ENCODE measurements around the gene B4GALNT4. TPM values are rescaled to one million over a fixed set of nuclear protein-coding genes. Genes with fewer than 3 reads are reported as not detected.

The B4GALNT4 gene
- total RNA-seq, 1 experiment from 2014 or later = not detected

DNA sequence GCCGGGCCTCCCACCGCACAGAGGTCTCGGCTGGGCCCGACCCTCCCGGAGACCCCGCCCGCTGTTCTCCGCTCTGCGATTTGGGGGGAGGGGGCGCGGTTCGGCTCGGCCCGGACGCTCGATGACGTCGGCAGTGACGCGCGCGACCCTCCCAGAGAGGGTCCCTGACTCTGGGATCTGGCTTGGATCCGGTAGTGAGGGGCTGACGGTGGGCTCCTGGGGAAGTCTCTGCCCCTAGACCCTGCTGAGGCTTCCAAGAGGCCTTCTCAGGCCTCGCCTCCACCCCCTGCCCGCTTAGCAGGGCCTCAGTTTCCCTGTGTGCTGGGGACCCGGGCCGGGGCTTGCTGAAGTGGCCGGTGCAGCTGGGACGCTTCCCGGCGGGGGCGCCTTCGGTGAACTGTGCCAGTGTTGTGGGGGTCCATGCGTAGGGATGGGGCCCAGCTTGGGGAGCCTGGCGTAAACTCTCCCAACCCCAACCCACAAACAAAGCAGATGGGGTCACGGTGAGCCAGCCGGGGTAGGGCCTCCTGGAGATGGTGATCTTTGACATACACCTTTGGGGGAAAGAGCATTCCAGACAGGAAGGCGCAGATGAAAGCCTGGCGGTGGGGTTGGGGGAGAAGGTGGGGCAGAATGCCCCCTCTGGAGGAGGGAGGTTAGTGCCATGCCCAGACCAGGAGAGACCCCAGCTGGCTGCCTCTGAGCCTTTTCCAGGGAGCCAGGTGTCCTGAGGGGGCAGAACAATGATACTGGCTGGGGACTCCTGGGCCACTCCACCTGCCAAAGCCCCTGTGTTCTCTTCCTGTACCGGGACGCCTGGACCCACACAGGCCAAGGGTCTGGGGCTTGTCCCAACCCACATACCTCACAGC lies 1.0 kb downstream of the B4GALNT4 start:
- no peak overlapping the region for H3K27ac ChIP-seq
- peaks cover 52% of the 10 kb centered on the region for H3K27me3 ChIP-seq (replicated peaks)
- no peaks in the 10 kb centered on the region for H3K9me3 ChIP-seq (replicated peaks)
- H3K4me3 ChIP-seq = no peak overlapping the region
- no peaks in the 10 kb centered on the region for H3K4me1 ChIP-seq (replicated peaks)
- H3K36me3 ChIP-seq = no peaks in the 10 kb centered on the region
- no peak for DNase-seq (ENCODE audit: low read depth in 1 of 2, low spot score in 2 of 2)

DNA sequence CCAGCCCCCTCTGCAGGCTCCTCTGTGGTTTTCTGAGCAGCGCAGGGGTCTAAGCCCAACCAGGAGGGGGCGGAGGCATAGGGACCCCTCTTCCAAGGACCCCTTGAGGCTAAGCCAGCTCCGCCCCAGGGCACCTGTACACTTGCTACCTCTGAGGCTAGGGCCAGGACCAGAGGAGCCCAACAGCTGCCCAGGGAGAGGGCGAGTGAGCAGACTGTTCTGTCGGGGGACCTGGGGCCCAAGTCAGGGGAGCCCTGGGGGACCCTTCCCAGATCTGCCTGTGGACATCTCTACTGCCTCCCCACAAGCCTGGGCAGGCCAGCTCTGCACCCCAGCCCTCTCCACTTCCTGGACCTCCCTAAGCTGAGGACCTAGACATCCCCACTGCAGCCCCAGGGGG lies 1.8 kb downstream of the B4GALNT4 start:
- H3K27me3 ChIP-seq (replicated peaks) = peaks cover 46% of the 10 kb centered on the region
- no peak for DNase-seq (ENCODE audit: low read depth in 1 of 2, low spot score in 2 of 2)
- H3K36me3 ChIP-seq = no peaks in the 10 kb centered on the region
- no peak overlapping the region for H3K4me3 ChIP-seq
- H3K9me3 ChIP-seq (replicated peaks) = no peaks in the 10 kb centered on the region
- no peak overlapping the region for H3K27ac ChIP-seq
- no peaks in the 10 kb centered on the region for H3K4me1 ChIP-seq (replicated peaks)

DNA sequence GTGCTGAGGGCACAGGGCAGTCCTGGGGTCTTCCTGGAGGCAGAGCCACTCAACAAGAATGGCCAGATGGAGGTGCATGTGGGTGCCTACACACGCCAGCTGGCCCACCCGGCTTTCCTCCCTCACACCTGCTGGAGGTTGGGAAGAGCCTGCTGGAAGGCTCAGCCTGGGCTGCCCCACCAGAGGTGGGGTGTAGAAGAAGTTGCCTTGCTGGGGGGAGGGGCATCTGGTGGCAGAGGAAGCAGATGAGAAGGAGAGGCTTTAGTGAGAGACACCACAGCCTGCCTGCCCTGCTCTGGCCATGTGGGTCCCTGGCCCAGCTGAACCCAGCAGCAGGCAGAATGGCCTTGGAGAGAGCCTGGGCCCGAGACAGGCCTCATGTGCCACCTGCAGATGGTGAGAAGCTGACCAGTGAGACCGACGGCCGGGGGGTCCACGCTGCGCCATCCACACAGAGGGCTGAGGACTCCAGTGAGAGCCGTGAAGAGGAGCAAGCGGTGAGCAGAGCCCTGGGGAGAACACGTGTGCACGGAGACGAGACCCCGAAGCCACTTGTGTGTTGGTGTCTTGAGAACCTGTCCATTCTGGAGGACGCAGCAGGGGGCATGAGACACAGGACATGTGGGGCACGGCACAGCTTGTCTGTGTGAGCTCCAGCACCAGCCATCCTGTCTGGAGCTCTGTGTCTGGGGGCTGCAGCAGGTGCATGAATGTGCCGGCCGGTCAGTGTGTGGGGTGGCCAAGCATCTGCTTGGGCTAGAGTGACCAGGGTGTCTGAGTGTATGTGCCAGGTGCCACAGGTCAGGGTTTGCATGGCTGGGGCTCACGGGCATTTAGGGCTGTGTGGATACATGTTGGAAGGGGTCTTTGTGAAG lies 2.7 kb downstream of the B4GALNT4 start:
- no peaks in the 10 kb centered on the region for H3K4me1 ChIP-seq (replicated peaks)
- no peak overlapping the region for H3K4me3 ChIP-seq
- no peaks in the 10 kb centered on the region for H3K9me3 ChIP-seq (replicated peaks)
- no peak overlapping the region for H3K27ac ChIP-seq
- DNase-seq (ENCODE audit: low read depth in 1 of 2, low spot score in 2 of 2) = no peak
- H3K36me3 ChIP-seq = no peaks in the 10 kb centered on the region
- H3K27me3 ChIP-seq (replicated peaks) = peaks cover 40% of the 10 kb centered on the region

DNA sequence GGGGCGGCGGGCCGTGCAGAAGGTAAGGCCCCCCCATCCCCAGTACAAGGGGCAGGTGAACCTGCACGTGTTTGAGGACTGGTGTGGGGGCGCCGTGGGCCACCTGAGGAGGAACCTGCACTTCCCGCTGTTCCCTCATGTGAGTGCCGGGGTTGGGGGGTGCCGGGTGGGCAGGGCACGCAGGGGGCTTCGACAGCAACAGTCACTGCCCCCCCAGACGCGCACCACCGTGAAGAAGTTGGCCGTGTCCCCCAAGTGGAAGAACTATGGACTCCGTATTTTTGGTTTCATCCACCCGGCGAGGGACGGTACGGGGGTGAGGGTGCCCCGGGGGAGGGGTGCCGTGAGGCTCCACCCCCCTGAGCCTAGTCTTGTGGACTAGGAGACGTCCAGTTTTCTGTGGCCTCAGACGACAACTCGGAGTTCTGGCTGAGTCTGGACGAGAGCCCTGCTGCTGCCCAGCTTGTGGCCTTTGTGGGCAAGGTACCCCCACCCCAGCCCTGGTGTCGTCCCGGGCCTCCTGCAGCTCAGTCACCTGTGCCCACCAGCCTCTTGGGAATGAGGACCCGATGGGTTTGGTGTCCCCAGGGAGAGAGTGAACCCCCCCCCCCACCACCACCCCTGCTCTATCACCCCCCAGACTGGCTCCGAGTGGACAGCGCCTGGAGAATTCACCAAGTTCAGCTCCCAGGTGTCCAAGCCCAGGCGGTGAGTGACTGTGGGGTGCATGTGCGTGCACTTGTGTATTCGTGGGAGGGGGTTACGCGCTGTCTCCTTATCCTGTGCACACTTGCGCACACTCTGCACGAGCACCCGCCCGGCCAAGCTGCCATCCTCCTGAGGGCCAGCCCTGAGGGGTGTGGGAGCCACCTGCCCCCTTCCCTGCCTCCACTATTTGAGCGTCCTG lies 3.8 kb downstream of the B4GALNT4 start:
- Histone ChIP-seq H3K9me3 (replicated peaks) (no peaks in the 10 kb centered on the region), H3K36me3 (no peaks in the 10 kb centered on the region), H3K27me3 (replicated peaks) (peaks cover 32% of the 10 kb centered on the region), H3K27ac (no peak overlapping the region), H3K4me1 (replicated peaks) (no peaks in the 10 kb centered on the region), H3K4me3 (no peak overlapping the region)
- DNase-seq (ENCODE audit: low read depth in 1 of 2, low spot score in 2 of 2) = no peak

DNA sequence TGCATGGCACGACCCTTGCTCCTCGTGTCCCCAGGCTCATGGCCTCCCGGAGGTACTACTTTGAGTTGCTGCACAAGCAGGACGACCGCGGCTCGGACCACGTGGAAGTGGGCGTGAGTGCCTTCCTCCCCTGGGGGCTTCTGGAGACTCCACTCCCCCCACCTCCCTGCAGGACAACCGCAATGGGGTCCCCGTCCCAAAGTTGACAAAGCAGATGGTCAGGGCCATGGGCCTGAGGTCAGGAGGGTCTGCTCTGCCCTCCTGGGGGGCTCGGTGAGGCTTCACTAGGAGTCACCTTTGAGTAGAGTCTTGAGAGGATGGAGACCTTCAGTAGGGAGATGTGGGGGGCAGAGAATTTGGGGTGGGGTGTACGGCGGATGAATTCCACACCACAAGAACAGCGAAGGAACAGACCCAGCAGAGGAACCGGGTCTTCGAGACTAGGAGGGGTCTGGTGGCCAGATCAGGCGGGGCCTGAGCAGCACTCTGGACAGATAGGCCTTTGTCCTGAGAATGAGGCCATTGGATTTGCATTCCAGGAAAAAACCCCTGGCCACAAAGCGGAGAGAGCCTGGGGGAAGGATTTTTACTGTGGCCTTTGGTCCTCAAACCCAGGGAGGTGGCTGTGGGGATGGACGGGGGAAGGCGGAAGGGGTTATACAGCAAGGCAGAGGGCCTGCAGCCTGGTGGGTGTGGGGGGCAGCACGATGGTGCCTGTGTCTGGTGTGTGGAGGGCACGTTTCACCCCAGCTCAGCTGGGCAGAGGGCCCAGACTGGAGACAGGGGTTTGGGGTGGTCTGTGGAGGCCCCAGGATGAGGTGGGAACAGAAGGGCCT lies 4.6 kb downstream of the B4GALNT4 start:
- H3K27ac ChIP-seq = no peak overlapping the region
- H3K9me3 ChIP-seq (replicated peaks) = no peaks in the 10 kb centered on the region
- no peaks in the 10 kb centered on the region for H3K4me1 ChIP-seq (replicated peaks)
- no peaks in the 10 kb centered on the region for H3K36me3 ChIP-seq
- DNase-seq (ENCODE audit: low read depth in 1 of 2, low spot score in 2 of 2) = no peak
- H3K27me3 ChIP-seq (replicated peaks) = peaks cover 26% of the 10 kb centered on the region
- H3K4me3 ChIP-seq = no peak overlapping the region

DNA sequence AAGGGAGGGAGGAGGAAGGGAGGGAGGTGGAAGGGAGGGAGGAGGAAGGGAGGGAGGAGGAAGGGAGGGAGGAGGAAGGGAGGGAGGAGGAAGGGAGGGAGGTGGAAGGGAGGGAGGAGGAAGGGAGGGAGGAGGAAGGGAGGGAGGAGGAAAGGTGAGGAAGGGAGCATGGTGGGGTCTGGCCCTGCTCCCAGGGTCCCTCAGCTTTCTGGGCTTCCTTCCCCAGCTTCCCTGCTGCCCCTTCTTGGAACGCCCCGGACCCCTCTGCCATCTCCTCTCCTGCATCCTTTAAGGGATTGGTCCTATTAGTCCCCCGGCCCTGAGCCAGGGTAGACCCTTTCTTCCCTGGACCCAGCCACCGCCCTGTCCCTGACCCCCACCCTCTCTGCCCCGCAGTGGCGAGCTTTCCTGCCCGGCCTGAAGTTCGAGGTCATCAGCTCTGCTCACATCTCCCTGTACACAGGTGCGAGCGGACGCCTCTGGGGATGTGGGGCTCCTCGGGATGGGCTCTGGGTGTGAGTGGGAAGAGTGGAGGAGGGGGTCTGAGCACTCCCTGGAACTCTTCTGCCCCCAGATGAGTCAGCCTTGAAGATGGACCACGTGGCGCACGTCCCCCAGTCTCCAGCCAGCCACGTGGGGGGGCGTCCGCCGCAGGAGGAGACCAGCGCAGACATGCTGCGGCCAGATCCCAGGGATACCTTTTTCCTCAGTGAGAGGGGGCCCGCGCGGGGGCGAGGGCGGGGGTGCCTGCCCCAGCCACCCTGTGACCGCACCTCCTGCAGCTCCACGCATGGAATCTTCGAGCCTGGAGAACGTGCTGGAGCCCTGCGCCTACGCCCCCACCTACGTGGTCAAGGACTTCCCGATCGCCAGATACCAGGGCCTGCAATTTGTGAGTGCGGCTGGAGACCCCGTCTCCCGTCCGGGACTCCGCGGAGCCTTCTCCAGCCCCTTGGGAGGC lies 6.0 kb downstream of the B4GALNT4 start:
- Histone ChIP-seq H3K4me3 (no peak overlapping the region), H3K27me3 (replicated peaks) (peaks cover 21% of the 10 kb centered on the region), H3K36me3 (no peaks in the 10 kb centered on the region), H3K9me3 (replicated peaks) (no peaks in the 10 kb centered on the region), H3K4me1 (replicated peaks) (no peaks in the 10 kb centered on the region), H3K27ac (no peak overlapping the region)
- no peak for DNase-seq (ENCODE audit: low read depth in 1 of 2, low spot score in 2 of 2)

DNA sequence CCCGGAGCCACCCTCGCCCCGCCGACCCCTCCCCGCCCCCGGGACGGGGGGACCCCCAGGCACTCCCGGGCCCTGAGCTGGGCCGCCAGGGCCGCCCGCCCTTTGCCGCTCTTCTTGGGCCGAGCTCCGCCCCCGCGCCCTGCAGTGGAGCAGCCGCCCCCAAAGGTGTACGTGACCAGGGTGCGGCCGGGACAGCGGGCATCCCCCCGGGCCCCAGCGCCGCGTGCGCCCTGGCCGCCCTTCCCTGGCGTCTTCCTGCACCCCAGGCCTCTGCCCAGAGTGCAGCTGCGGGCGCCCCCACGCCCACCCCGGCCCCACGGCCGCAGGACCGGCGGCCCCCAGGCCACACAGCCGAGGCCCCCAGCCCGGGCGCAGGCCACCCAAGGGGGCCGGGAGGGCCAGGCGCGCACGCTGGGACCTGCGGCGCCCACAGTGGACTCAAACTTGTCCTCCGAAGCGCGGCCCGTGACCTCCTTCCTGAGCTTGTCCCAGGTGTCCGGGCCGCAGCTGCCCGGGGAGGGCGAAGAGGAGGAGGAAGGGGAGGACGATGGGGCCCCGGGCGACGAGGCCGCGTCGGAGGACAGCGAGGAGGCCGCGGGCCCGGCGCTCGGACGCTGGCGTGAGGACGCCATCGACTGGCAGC lies 7.4 kb downstream of the B4GALNT4 start:
- Histone ChIP-seq H3K27ac (no peak overlapping the region), H3K36me3 (no peaks in the 10 kb centered on the region)
- no peak for DNase-seq (ENCODE audit: low read depth in 1 of 2, low spot score in 2 of 2)

DNA sequence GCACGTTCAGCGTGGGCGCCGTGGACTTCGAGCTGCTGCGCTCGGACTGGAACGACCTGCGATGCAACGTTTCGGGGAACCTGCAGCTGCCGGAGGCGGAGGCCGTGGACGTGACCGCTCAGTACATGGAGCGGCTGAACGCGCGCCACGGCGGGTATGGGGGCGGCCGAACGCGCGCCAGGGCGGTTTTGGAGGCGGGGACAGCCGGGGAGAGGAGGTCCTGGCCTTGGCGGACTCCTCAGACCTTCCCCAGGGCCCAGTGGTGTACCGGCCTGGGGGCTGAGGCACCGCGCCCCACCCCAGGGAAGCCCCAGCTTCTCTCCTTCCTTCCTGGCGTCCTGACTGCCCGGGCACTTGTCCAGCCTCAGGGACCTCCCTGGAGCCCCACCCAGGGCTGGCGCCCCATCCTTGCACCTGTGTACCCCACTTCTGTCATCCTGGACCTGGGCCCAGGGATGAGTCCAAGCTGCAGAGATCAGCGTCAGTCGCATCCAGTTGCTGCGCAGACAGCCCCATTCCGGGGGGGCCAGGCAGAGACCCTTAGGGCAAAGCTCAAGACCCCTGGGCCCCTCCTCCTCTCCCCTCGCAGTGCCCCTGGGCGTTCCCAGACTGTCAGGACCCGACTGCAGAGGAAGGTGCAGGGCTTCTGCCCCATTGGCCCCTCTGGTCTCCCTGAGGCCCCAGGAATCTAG lies 8.0 kb downstream of the B4GALNT4 start:
- H3K36me3 ChIP-seq = no peaks in the 10 kb centered on the region
- DNase-seq (ENCODE audit: low read depth in 1 of 2, low spot score in 2 of 2) = no peak
- H3K27ac ChIP-seq = no peak overlapping the region
- no peaks in the 10 kb centered on the region for H3K9me3 ChIP-seq (replicated peaks)
- H3K27me3 ChIP-seq (replicated peaks) = peaks cover 1% of the 10 kb centered on the region; the same call in 1 of the 2 replicates
- no peaks in the 10 kb centered on the region for H3K4me1 ChIP-seq (replicated peaks)
- no peak overlapping the region for H3K4me3 ChIP-seq

More for the DNA sequence above, 7.4 kb downstream of the B4GALNT4 start:
- no peak overlapping the region for H3K4me3 ChIP-seq
- H3K27me3 ChIP-seq (replicated peaks) = peaks cover 8% of the 10 kb centered on the region
- H3K4me1 ChIP-seq (replicated peaks) = no peaks in the 10 kb centered on the region
- no peaks in the 10 kb centered on the region for H3K9me3 ChIP-seq (replicated peaks)

DNA sequence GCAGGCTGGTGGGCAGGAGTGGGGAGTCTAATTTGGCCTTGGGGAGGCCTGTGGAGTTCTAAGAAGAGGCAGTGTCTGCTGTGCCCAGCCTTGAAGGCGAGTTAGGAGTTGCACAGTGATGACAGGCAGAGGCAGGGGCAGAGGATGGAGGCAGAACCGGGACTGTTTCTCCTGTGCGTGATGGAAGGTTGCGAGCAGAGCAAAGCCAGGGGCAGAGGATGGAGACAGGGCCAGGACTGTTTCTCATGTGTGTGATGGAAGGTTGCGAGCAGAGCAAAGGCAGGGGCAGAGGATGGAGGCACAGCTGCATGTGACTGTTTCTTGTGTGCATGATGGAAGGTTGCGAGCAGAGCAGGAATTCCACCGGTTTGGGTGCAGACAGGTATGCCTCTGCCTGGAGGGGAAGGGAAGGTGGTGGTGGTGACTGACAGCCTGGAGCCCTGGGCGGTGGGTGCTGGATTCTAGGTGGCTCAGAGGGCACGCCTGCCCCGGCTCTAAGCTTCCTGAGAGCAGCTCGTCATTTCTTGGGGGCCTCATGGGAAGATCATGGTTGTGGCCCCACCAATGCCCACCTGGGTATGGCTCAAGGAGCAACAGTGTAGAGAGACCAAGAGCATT lies 8.7 kb downstream of the B4GALNT4 start:
- Histone ChIP-seq H3K4me3 (no peak overlapping the region), H3K4me1 (replicated peaks) (no peaks in the 10 kb centered on the region)

DNA sequence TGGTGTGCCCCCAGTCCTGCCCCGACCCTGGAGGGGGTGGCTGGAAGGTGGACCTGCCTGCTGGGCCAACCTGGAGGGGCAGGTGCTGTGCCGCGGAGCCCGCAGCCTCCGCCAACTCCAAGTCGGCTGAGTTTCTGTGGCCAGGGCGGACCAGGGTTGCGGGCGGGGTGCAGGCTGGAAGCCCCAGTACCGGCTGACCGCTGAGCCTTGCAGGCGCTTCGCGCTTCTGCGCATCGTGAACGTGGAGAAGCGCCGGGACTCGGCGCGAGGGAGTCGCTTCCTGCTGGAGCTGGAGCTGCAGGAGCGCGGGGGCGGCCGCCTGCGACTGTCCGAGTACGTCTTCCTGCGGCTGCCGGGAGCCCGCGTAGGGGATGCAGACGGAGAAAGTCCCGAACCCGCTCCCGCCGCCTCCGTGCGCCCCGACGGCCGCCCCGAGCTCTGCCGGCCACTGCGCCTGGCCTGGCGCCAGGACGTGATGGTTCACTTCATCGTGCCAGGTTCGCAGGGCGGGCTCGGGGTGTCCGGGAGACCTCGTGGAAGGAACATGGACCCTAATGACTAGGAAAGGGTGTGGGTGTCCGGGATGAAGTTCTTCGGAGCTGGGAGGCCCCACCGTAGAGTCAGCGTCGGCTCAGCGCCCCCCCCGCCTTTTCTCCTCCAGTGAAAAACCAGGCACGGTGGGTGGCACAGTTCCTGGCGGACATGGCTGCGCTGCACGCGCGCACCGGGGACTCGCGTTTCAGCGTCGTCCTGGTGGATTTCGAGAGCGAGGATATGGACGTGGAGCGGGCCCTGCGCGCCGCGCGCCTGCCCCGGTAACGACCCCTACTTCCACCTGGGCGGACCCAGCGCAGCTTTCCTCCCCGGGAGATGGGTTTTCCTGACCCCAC lies 10.2 kb downstream of the B4GALNT4 start:
- no peak for DNase-seq (ENCODE audit: low read depth in 1 of 2, low spot score in 2 of 2)
- Histone ChIP-seq H3K27me3 (replicated peaks) (peaks cover 5% of the 10 kb centered on the region; the same call in 1 of the 2 replicates), H3K4me1 (replicated peaks) (no peaks in the 10 kb centered on the region), H3K4me3 (no peak overlapping the region), H3K27ac (no peak overlapping the region), H3K36me3 (no peaks in the 10 kb centered on the region), H3K9me3 (replicated peaks) (no peaks in the 10 kb centered on the region)

More for the DNA sequence above, 8.7 kb downstream of the B4GALNT4 start:
- Histone ChIP-seq H3K27ac (no peak overlapping the region), H3K27me3 (replicated peaks) (no peaks in the 10 kb centered on the region), H3K9me3 (replicated peaks) (no peaks in the 10 kb centered on the region), H3K36me3 (no peaks in the 10 kb centered on the region)
- DNase-seq (ENCODE audit: low read depth in 1 of 2, low spot score in 2 of 2) = no peak
